Heart right ventricle (tissue), 16 donors: ENCODE results near the gene ZNF81. TPM values are rescaled to one million over a fixed set of nuclear protein-coding genes. Genes with fewer than 3 reads are reported as not detected.

Experiments used
- ATAC-seq, 8 donors: fragments of 200-7000 bp; cut with Tn5 transposase; one replicate each; pipeline ENCODE4 v1.9.1; 2020; ENCODE audit warnings: mild to moderate bottlenecking in 8 of 8, moderate library complexity in 8 of 8, moderate number of reproducible peaks in 1 of 8
- DNase-seq, 2 donors: peaks; one replicate each; pipeline ENCODE4 v3.0.0-alpha.2; 2020
- H3K27ac ChIP-seq, 10 donors: fragments of 200-600 bp; sonication (generic) in 2 of 10; one replicate each; pipeline versions ENCODE4 v1.5.0 to v1.8.0; 2020 to 2022; ENCODE audit warnings: mild to moderate bottlenecking in 3 of 10
- H3K27me3 ChIP-seq, 7 donors: fragments of 200-600 bp; one replicate each; pipeline ENCODE4 v1.8.0; 2021 to 2022; ENCODE audit warnings: mild to moderate bottlenecking in 2 of 7
- H3K36me3 ChIP-seq, 9 donors: fragments of 200-600 bp; sonication (generic) in 1 of 9; one replicate each; pipeline versions ENCODE4 v1.5.0 to v1.8.0; 2020 to 2022; ENCODE audit warnings: mild to moderate bottlenecking in 2 of 9
- H3K4me1 ChIP-seq, 9 donors: fragments of 200-600 bp; sonication (generic) in 1 of 9; one replicate each; pipeline versions ENCODE4 v1.5.0 to v1.8.0; 2020 to 2022; ENCODE audit warnings: mild to moderate bottlenecking in 4 of 9
- H3K4me3 ChIP-seq, 10 donors: fragments of 200-600 bp; sonication (generic) in 2 of 10; one replicate each; pipeline versions ENCODE4 v1.5.0 to v1.8.0; 2020 to 2022; ENCODE audit warnings: mild to moderate bottlenecking in 7 of 10, moderate library complexity in 2 of 10
- H3K9me3 ChIP-seq, 11 donors: fragments of 200-600 bp in 10 of 11; sonication (generic) in 2 of 11; one replicate each; pipeline versions ENCODE4 v1.5.0 to v1.8.0; 2013 to 2022; ENCODE audit warnings: mild to moderate bottlenecking in 2 of 11, control low read depth in 1 of 11, moderate library complexity in 1 of 11
- CTCF ChIP-seq, 9 donors: fragments of 200-600 bp; sonication (generic) in 2 of 9; IDR thresholded peaks; one replicate each; pipeline versions ENCODE4 v1.5.0 to v1.8.0; 2021 to 2022; ENCODE audit warnings: antibody characterized with exemption in 9 of 9, mild to moderate bottlenecking in 5 of 9, moderate library complexity in 1 of 9
- WGBS, 2 donors: extraction: QIAGEN DNeasy Blood & Tissue Kit; methylation state at CpG; one replicate each; pipeline ENCODE4 v1.1.7; 2013; ENCODE audit warnings: inconsistent platforms in 1 of 2; 5-methylcytosine and 5-hydroxymethylcytosine counted together
- intact Hi-C, 10 donors: fragments of 100-400 bp; cut with DNase I; formaldehyde crosslinking; loops; one replicate each; pipeline versions ENCODE4 v1.11.1 to v1.14.2; 2022
- polyA plus RNA-seq, 2 donors: library from polyadenylated mRNA; stranded (reverse); fragments of 200-250 nt; gene quantifications; one replicate each; pipeline ENCODE4 v1.2.3, GENCODE V29; 2013
- total RNA-seq, 10 donors: library from RNA; stranded (reverse); fragmentation: NEBNext Ultra II Directional in 3 of 10; extraction: Animal tissue kit (Norgen Biotek cat#: 25700) in 3 of 10; gene quantifications; one replicate each; pipeline versions ENCODE4 v1.2.1 to v1.2.4, GENCODE V29; 2021 to 2023
- donor health status: Arrhythmogenic right ventricular cardiomyopathy.
- donor health status: ischemic (EF 13 %, LVEDD 7.1; RV severe dilation, severe dysfunction).
- donor health status: healthy with polysubstance abuse.
- donor health status: DM: no; HTN: yes; CAD: no.
- donor health status: DM: no; HTN: no; CAD: no.
- donor health status: ischemic (EF 25% LVEDD 6.9; RV normal size, moderate dysfunction).
- donor health status: ischemic (EF 25% LVEDD 5.7; RV mildly dilated, moderate dysfunction).
- donor health status: healthy.
- donor health status: DM: yes; HTN: yes; CAD: no.
- donor health status: Ischemic cardiomyopathy.
- donor health status: ischemic (EF 35%, LVEDD 5.7; RV mildly dilated, moderate dysfunction).
- donor health status: nonischemic (EF 11% LVEDD 7.7; RV severe dilation, severe dysfunction).
- donor health status: DM: yes; HTN: yes; CAD: no.
- donor health status: PGD.
- donor health status: ischemic (EF 29% LVEDD 5.4; RV normal size, mild dysfunction).
- donor health status: nonischemic (EF 23%, LVEDD 6.1; RV moderate dilation, normal function).

Gene ZNF81
- total and polyA plus RNA-seq, 12 donors, result 1.8 to 10.1 (median 6.5) TPM

- H3K27me3 ChIP-seq, result peaks cover 0 to 37% (median 0%) of the 10 kb centered on the region in 7 donors
- 26 to 50% methylated on average over 9 to 12 of the region's 12 CpGs for WGBS, 2 donors
- no peaks in the 10 kb centered on the region for H3K36me3 ChIP-seq
- H3K4me1 ChIP-seq, result no peaks in the 10 kb centered on the region
- ATAC-seq (peak; percentile 25 to 78 (median 54)), DNase-seq (no peak)
- no peaks in the 10 kb centered on the region for H3K9me3 ChIP-seq
- peak overlapping the region in 2 of 10 donors; percentile 34 to 39 for H3K27ac ChIP-seq
- intact Hi-C loops, result no loop called here
- H3K4me3 ChIP-seq, result no peak overlapping the region
- TF ChIP-seq CTCF (IDR thresholded peaks at IDR 0.05), result no peak
These were observed 29.2 kb upstream of the ZNF81 start for GRCh38 chrX:47807548-47807947.

- DNase-seq, result no peak
These were observed 27.6 kb upstream of the ZNF81 start for GRCh38 chrX:47808904-47809788.

GRCh38 chrX:47814851-47815250, 21.9 kb upstream of the ZNF81 start:
- no peak overlapping the region for H3K4me3 ChIP-seq
- intact Hi-C loops, result no loop called here
- no peaks in the 10 kb centered on the region for H3K9me3 ChIP-seq
- peaks cover 0 to 6% (median 0%) of the 10 kb centered on the region in 9 donors for H3K4me1 ChIP-seq
- no peaks in the 10 kb centered on the region for H3K36me3 ChIP-seq
- peak in 3 of 9 donors; percentile 13 to 35 (median 27) for TF ChIP-seq CTCF (IDR thresholded peaks at IDR 0.05)
- peaks cover 0 to 45% (median 0%) of the 10 kb centered on the region in 7 donors for H3K27me3 ChIP-seq
- H3K27ac ChIP-seq, result no peak overlapping the region
- DNase-seq (no peak), ATAC-seq (peak in 1 of 8 donors; percentile 53)
- 83 to 87% methylated on average over 1 of the region's 1 CpG for WGBS, 2 donors

More at GRCh38 chrX:47808904-47809788, 27.6 kb upstream of the ZNF81 start:
- H3K4me3 ChIP-seq, result no peak overlapping the region
- H3K9me3 ChIP-seq, result no peaks in the 10 kb centered on the region
- H3K4me1 ChIP-seq, result no peaks in the 10 kb centered on the region
- no peak for ATAC-seq
- no peak overlapping the region for H3K27ac ChIP-seq
- intact Hi-C loops, result no loop called here
- H3K27me3 ChIP-seq, result peaks cover 0 to 39% (median 0%) of the 10 kb centered on the region in 7 donors
- no peaks in the 10 kb centered on the region for H3K36me3 ChIP-seq
- 78 to 83% methylated on average over 9 of the region's 9 CpGs for WGBS, 2 donors
- TF ChIP-seq CTCF (IDR thresholded peaks at IDR 0.05), result no peak

- H3K9me3 ChIP-seq, result no peaks in the 10 kb centered on the region
- TF ChIP-seq CTCF (IDR thresholded peaks at IDR 0.05), result no peak
- intact Hi-C loops, result no loop called here
- peaks cover 0 to 46% (median 0%) of the 10 kb centered on the region in 7 donors for H3K27me3 ChIP-seq
- no peak overlapping the region for H3K4me3 ChIP-seq
- no peak overlapping the region for H3K27ac ChIP-seq
- H3K4me1 ChIP-seq, result peaks cover 0 to 6% (median 0%) of the 10 kb centered on the region in 9 donors
- DNase-seq (no peak), ATAC-seq (no peak)
- 46 to 54% methylated on average over 4 of the region's 4 CpGs for WGBS, 2 donors
- no peaks in the 10 kb centered on the region for H3K36me3 ChIP-seq
These were observed 20.5 kb upstream of the ZNF81 start for GRCh38 chrX:47815901-47816845.
